HG03135 (cell line): ENCODE results near the gene LMBRD1.

ENCODE experiments used
- ATAC-seq: cut with Tn5 transposase; IDR thresholded peaks from one replicate; pipeline ENCODE4 v1.9.1; 2021; ENCODE audit warnings: mild to moderate bottlenecking, moderate library complexity; ENCODE audit not compliant: unreplicated experiment

The LMBRD1 gene

DNA sequence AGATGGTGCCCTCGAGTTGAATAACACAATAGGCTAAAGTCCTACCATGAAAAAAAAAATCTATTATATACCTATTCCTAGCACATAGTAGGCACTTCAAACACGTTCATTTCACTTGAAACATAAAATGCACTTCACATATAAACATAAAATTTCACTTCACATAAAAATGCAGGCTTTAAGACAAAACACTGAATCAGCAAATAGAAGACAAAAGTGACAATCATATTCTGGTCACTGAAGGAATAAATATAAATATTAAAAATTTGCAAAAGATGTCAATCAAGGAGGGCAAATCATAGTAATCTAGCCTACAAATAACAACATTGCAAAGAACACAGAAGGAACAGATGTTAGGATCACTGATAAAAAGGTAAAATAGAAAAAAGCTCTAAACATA is 153.1 kb downstream of the LMBRD1 start:
- ATAC-seq: no peak

DNA sequence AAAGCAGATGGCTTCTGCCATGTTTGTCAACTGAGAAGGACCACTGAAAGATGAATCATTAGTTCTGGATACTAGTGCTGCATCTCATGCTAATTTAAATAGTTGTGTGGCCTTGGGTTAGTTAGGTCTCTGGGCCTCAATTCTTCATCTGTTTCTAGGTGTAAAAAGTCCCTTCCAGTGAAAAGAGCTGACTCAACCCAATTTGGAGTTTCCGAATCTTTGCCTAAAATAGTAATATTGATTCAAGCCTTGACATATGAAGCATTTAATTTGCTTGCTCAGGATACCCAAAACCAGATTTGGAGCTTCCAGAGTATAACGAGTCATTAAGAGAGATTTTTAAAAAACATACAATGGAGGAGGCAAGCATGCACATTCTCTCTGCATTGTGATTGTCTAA is 163.9 kb downstream of the LMBRD1 start:
- no peak for ATAC-seq

DNA sequence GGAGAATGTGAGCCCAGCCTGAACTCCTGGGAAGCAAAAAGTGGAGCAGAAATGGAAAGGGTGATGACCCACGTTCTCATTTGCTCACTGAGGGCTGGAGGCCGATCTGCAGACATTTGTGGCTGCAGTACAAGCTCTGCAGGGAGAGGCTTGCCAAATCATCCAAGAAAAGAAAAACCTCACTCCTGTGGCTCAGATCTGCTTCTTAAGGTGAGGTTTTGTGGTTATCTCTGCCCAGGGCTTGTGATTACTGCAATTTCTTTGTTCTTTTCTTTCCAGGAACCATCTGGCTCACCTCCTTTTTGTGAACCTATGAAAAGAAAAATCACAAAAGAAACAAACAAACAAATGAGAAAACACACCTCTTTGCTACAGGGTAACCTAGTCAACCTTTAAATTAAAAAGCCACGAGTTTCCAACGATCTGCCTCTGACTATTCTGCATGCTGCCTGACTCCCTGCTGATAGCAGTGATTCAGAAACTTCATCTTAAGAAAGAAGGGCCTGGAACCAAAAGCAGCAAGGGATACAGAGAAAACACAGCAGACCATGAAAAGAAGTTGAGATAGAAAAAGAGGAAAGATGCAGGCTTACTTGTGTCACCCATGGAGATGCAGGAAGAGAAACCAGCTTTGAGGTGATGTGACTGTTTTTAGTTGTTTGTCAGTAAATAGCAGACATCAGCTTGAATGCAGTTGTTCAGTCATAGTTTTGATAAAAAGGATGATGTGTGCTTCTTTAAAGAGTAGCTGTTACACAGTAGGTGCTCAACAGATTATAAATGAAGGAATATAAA is 165.1 kb downstream of the LMBRD1 start:
- ATAC-seq: no peak

GRCh38 chr6:69630767-69631166 is 166.0 kb downstream of the LMBRD1 start:
- ATAC-seq: no peak

- no peak for ATAC-seq
These were observed 169.2 kb downstream of the LMBRD1 start for GRCh38 chr6:69627625-69628024.

DNA sequence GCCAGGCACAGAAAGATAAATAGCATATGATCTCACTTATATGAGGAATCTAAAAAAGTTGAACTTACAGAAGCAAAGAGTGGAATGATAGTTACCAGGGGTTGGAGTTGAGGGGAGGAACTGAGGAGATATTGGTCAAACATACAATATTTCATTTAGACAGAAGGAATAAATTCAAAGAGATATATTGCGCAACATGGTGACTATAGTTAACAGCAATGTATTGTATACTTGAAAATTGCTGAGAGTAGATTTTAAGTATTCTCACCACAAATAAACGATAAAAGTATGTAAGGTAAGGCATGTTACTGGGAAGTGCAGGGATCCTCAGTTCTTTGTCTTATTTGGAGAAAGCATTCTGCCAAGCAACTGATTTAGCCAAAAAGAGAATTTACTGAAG is 171.9 kb downstream of the LMBRD1 start:
- no peak for ATAC-seq
